GM12891 (cell line): ENCODE results near the gene LLGL1.

Source experiments
- POLR2A ChIP-seq: IDR thresholded peaks from 2 replicates; pipeline ENCODE4 v1.6.1; 2011; ENCODE audit warnings: low read depth, low read length, control low read depth
- POU2F2 ChIP-seq: IDR thresholded peaks from 2 replicates; pipeline ENCODE4 v1.6.1; 2011; ENCODE audit warnings: low read depth, mild to moderate bottlenecking, control low read depth, low read length, moderate library complexity

DNA sequence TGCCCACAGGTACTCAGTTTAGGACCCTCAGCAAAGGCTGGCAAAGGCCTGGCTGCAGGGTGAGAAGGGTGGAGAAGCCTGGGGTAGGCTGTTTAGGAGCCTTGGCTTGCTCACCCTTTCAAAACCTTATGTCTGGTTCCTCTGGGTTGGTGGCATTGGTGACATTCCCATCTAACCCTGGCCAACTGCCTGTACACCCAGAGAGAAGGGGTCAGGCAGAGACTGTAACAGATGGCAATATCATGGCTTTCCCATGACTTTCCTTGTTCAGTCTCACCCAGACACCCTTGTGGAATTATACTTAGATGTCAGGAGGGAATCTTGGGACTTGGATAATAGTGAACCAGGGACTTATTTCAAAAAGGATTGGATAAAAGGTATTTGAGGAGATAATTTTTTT, 18.5 kb upstream of the LLGL1 start:
- TF ChIP-seq POLR2A = no peak
- TF ChIP-seq POU2F2 = no peak
